ENCODE measurements around the gene XCR1. TPM values are rescaled to one million over a fixed set of nuclear protein-coding genes. Genes with fewer than 3 reads are reported as not detected.

Gene XCR1
- total and polyA plus RNA-seq, 2 of the 8 experiments (the other 6 are each of a cell fraction or from before 2014, with no cell fraction given), result 0.53 TPM; not detected in 1

- no peak for TF ChIP-seq CHD7 (IDR thresholded peaks at IDR 0.05; ENCODE audit: insufficient replicate concordance, low read length)
- TF ChIP-seq POU5F1 (IDR thresholded peaks at IDR 0.05; ENCODE audit: low read depth, low read length), result no peak
- no peak for TF ChIP-seq SP2 (IDR thresholded peaks at IDR 0.05; ENCODE audit: low read length)
Measured at GRCh38 chr3:46067401-46067800, 40.1 kb upstream of the XCR1 start (continued).

Data from H1 (cell line).